Measurements from ENCODE around the gene URB1.

The URB1 gene

GRCh38 chr21:32306021-32306780, 86.6 kb downstream of the URB1 start:
- Histone ChIP-seq H3K4me1 (no peaks in the 10 kb centered on the region), H3K9me3 (no peaks in the 10 kb centered on the region), H3K4me3 (ENCODE audit: low read depth, low read length) (no peak overlapping the region), H3K27me3 (no peaks in the 10 kb centered on the region), H3K36me3 (peaks cover 19% of the 10 kb centered on the region)
- TF ChIP-seq CTCF (IDR thresholded peaks at IDR 0.05; ENCODE audit: low read depth, low read length), result 0 out of 2 replicates have a peak, but pooled peaks have one; percentile 10
- DNase-seq, result no peak

GRCh38 chr21:32304998-32305397, 87.8 kb downstream of the URB1 start:
- H3K36me3 ChIP-seq, result peaks cover 15% of the 10 kb centered on the region
- H3K9me3 ChIP-seq, result no peaks in the 10 kb centered on the region
- H3K27me3 ChIP-seq, result no peaks in the 10 kb centered on the region
- TF ChIP-seq CTCF (IDR thresholded peaks at IDR 0.05; ENCODE audit: low read depth, low read length), result no peak
- H3K4me1 ChIP-seq, result no peaks in the 10 kb centered on the region
- H3K4me3 ChIP-seq (ENCODE audit: low read depth, low read length), result no peak overlapping the region
- DNase-seq, result no peak

GRCh38 chr21:32303385-32303784, 89.4 kb downstream of the URB1 start:
- Histone ChIP-seq H3K4me3 (ENCODE audit: low read depth, low read length) (no peak overlapping the region), H3K36me3 (peaks cover 11% of the 10 kb centered on the region), H3K4me1 (no peaks in the 10 kb centered on the region), H3K27me3 (no peaks in the 10 kb centered on the region), H3K9me3 (no peaks in the 10 kb centered on the region)
- no peak for TF ChIP-seq CTCF (IDR thresholded peaks at IDR 0.05; ENCODE audit: low read depth, low read length)
- no peak for DNase-seq

GRCh38 chr21:32302560-32302959, 90.3 kb downstream of the URB1 start:
- Histone ChIP-seq H3K4me3 (ENCODE audit: low read depth, low read length) (no peak overlapping the region), H3K9me3 (no peaks in the 10 kb centered on the region), H3K4me1 (no peaks in the 10 kb centered on the region), H3K27me3 (no peaks in the 10 kb centered on the region), H3K36me3 (peaks cover 11% of the 10 kb centered on the region)
- no peak for DNase-seq
- no peak for TF ChIP-seq CTCF (IDR thresholded peaks at IDR 0.05; ENCODE audit: low read depth, low read length)

- Histone ChIP-seq H3K9me3 (no peaks in the 10 kb centered on the region), H3K36me3 (peaks cover 6% of the 10 kb centered on the region), H3K4me3 (ENCODE audit: low read depth, low read length) (no peak overlapping the region), H3K27me3 (no peaks in the 10 kb centered on the region), H3K4me1 (no peaks in the 10 kb centered on the region)
- DNase-seq, result no peak
- no peak for TF ChIP-seq CTCF (IDR thresholded peaks at IDR 0.05; ENCODE audit: low read depth, low read length)
Measured at GRCh38 chr21:32301596-32301995, 91.2 kb downstream of the URB1 start.

- Histone ChIP-seq H3K36me3 (peaks cover 5% of the 10 kb centered on the region; the same call in 1 of the 2 replicates), H3K4me3 (ENCODE audit: low read depth, low read length) (no peak overlapping the region), H3K4me1 (no peaks in the 10 kb centered on the region), H3K9me3 (no peaks in the 10 kb centered on the region), H3K27me3 (no peaks in the 10 kb centered on the region)
- no peak for TF ChIP-seq CTCF (IDR thresholded peaks at IDR 0.05; ENCODE audit: low read depth, low read length)
- DNase-seq, result no peak
Measured at GRCh38 chr21:32300117-32300681, 92.6 kb downstream of the URB1 start.

All from BE2C (cell line).